22Rv1 (cell line): ENCODE results near the gene RAB4B.

Experiments
- CTCF ChIP-seq: fragments of 450-650 bp; IDR thresholded peaks from 2 replicates; pipeline ENCODE4 v1.5.1; 2017; ENCODE audit warnings: mild to moderate bottlenecking
- ZFX ChIP-seq: fragments of 450-650 bp; IDR thresholded peaks from 2 replicates; pipeline ENCODE4 v1.6.1; 2017; ENCODE audit warnings: antibody characterized with exemption, borderline replicate concordance

GRCh38 chr19:40756502-40757110 is 21.4 kb upstream of the RAB4B start:
- TF ChIP-seq CTCF (no peak), ZFX (no peak)
